22Rv1 (cell line): Measurements from ENCODE around the gene AKAP6.

ENCODE experiments used
- H3K27ac ChIP-seq: fragments of 450-650 bp; 2 replicates; pipeline ENCODE4 v1.5.1; 2017
- ZFX ChIP-seq: fragments of 450-650 bp; IDR thresholded peaks from 2 replicates; pipeline ENCODE4 v1.6.1; 2017; ENCODE audit warnings: antibody characterized with exemption, borderline replicate concordance
- TF ChIP-seq, protein P1 (sequence below): fragments of 450-650 bp; IDR thresholded peaks from 2 replicates; pipeline ENCODE4 v1.5.1; 2017; ENCODE audit warnings: mild to moderate bottlenecking

Gene AKAP6

GRCh38 chr14:32820682-32821081 is 491.6 kb downstream of the AKAP6 start:
- H3K27ac ChIP-seq, result no peak overlapping the region
- TF ChIP-seq ZFX, result no peak
- TF ChIP-seq, protein P1, sequence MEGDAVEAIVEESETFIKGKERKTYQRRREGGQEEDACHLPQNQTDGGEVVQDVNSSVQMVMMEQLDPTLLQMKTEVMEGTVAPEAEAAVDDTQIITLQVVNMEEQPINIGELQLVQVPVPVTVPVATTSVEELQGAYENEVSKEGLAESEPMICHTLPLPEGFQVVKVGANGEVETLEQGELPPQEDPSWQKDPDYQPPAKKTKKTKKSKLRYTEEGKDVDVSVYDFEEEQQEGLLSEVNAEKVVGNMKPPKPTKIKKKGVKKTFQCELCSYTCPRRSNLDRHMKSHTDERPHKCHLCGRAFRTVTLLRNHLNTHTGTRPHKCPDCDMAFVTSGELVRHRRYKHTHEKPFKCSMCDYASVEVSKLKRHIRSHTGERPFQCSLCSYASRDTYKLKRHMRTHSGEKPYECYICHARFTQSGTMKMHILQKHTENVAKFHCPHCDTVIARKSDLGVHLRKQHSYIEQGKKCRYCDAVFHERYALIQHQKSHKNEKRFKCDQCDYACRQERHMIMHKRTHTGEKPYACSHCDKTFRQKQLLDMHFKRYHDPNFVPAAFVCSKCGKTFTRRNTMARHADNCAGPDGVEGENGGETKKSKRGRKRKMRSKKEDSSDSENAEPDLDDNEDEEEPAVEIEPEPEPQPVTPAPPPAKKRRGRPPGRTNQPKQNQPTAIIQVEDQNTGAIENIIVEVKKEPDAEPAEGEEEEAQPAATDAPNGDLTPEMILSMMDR, result no peak

DNA sequence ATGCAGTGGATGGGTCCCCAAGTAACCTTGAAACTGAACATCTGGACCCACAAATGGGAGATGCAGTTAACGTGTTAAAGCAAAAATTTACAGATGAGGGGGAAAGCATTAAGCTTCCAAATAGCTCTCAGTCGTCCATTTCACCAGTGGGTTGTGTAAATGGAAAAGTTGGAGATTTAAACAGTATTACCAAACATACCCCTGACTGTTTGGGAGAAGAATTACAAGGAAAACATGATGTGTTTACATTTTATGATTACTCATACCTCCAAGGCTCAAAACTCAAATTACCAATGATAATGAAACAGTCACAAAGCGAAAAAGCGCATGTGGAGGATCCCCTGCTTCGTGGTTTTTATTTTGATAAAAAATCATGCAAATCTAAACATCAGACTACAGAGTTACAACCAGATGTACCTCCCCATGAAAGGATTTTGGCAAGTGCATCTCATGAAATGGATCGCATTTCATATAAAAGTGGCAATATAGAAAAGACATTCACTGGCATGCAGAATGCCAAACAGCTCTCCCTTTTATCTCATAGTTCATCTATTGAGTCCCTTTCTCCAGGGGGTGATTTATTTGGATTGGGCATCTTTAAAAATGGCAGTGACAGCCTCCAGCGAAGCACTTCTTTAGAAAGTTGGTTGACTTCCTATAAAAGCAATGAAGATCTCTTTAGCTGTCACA is 493.0 kb downstream of the AKAP6 start:
- no peak overlapping the region for H3K27ac ChIP-seq
- no peak for TF ChIP-seq ZFX
- TF ChIP-seq, protein P1, result no peak

GRCh38 chr14:32823706-32824105 is 494.6 kb downstream of the AKAP6 start:
- TF ChIP-seq ZFX, result no peak
- TF ChIP-seq, protein P1, result no peak
- no peak overlapping the region for H3K27ac ChIP-seq

DNA sequence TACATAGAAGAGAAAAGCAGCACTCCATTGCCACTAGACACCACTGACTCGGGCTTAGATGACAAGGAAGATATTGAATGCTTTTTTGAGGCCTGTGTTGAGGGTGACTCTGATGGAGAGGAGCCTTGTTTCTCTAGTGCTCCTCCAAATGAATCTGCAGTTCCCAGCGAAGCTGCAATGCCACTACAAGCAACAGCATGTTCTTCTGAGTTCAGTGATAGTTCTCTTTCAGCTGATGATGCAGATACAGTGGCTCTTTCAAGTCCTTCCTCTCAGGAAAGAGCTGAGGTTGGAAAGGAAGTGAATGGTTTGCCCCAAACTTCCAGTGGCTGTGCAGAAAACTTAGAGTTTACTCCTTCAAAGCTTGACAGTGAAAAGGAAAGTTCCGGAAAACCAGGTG is 495.1 kb downstream of the AKAP6 start:
- no peak overlapping the region for H3K27ac ChIP-seq
- TF ChIP-seq, protein P1, result no peak
- TF ChIP-seq ZFX, result no peak

GRCh38 chr14:32825058-32825457 is 496.0 kb downstream of the AKAP6 start:
- H3K27ac ChIP-seq, result no peak overlapping the region
- no peak for TF ChIP-seq ZFX
- TF ChIP-seq, protein P1, result no peak

DNA sequence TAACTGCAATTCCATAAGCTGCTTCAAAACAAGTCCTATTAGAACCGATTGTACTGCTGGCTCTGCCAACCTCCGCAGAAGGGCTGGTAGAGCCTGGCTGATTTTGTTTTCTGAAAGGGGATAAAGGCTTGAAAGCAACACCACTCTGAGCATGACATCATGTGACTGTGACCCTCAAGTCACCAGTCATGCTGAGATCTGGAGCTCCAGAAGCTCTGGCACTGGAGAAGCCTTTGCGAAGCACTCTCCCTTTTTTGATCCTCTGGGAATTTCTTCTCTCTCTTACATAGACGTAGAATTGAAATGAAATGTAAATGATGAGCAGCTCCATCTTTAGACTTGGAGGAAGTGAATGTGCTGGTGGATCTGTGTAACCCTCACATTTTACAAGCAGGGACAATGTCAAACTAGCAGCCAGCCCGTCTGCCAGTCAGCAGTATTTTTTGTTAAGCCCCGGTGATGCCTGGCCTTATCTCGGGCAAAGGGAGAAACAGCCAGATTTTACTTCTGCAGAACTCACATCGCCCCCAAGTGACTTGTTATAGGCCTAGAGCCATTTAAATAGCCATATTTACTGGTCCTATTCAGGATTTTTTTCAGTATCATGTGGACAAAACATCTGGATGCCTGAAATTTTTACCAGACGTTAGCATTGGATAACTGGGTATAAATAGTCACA is 497.4 kb downstream of the AKAP6 start:
- TF ChIP-seq ZFX, result no peak
- TF ChIP-seq, protein P1, result no peak
- no peak overlapping the region for H3K27ac ChIP-seq

DNA sequence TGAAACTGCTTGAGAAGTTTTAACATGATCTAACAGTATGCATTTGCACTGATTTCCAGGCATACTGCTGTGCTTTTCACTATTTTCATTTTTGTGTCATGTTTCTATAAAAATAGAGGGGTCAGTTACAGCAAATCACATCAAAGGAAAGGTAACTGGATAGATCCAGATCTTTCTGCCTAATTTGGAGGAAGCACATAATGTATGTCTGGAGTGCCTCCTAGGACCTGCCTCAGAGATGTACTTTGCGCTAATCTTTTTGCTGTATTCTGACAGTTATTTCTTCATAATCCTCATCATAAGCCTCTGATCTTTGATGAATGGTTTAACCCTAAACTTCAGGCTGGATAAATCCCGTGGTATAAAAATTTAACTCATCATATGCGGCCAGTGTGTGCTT is 498.4 kb downstream of the AKAP6 start:
- H3K27ac ChIP-seq, result no peak overlapping the region
- no peak for TF ChIP-seq ZFX
- TF ChIP-seq, protein P1, result no peak
